ENCODE results near the gene GGCX.
"Not testable (repeated sequence)": the region's sequence is repeated elsewhere in the genome, so short reads cannot be mapped to it uniquely, and the experiment has no call there.

GGCX gene

GRCh38 chr2:85547859-85548607 lies 13.3 kb downstream of the GGCX start:
- no peak overlapping the region for H3K9ac ChIP-seq (ENCODE audit: low read depth, low read length)
- H3K4me1 ChIP-seq (ENCODE audit: control insufficient read depth, insufficient read depth, low read length) = no peaks in the 10 kb centered on the region
- no peaks in the 10 kb centered on the region for H3K9me3 ChIP-seq (ENCODE audit: control insufficient read depth, insufficient read depth, low read length)
- no peaks in the 10 kb centered on the region for H3K27me3 ChIP-seq (ENCODE audit: control insufficient read depth, insufficient read depth, low read length)
- no peak overlapping the region for H3K4me3 ChIP-seq (ENCODE audit: low read depth, low read length)
- peaks cover 71% of the 10 kb centered on the region for H3K36me3 ChIP-seq (ENCODE audit: control insufficient read depth, insufficient read depth, low read length)
- H3K27ac ChIP-seq (ENCODE audit: low read depth, low read length) = no peak overlapping the region

- Histone ChIP-seq H3K9ac (ENCODE audit: low read depth, low read length) (no peak overlapping the region), H3K4me1 (ENCODE audit: control insufficient read depth, insufficient read depth, low read length) (no peaks in the 10 kb centered on the region; the same call in 1 of the 2 replicates), H3K27ac (ENCODE audit: low read depth, low read length) (peak overlapping the region; percentile 21), H3K4me3 (ENCODE audit: low read depth, low read length) (no peak overlapping the region), H3K9me3 (ENCODE audit: control insufficient read depth, insufficient read depth, low read length) (no peaks in the 10 kb centered on the region), H3K27me3 (ENCODE audit: control insufficient read depth, insufficient read depth, low read length) (no peaks in the 10 kb centered on the region), H3K36me3 (ENCODE audit: control insufficient read depth, insufficient read depth, low read length) (peaks cover 71% of the 10 kb centered on the region)
Measured at GRCh38 chr2:85547089-85547858, 14.0 kb downstream of the GGCX start.

GRCh38 chr2:85545780-85546240 lies 15.5 kb downstream of the GGCX start:
- Histone ChIP-seq H3K4me3 (ENCODE audit: low read depth, low read length) (no peak overlapping the region), H3K4me1 (ENCODE audit: control insufficient read depth, insufficient read depth, low read length) (peaks cover 14% of the 10 kb centered on the region; the same call in 1 of the 2 replicates), H3K27me3 (ENCODE audit: control insufficient read depth, insufficient read depth, low read length) (no peaks in the 10 kb centered on the region), H3K9me3 (ENCODE audit: control insufficient read depth, insufficient read depth, low read length) (no peaks in the 10 kb centered on the region), H3K27ac (ENCODE audit: low read depth, low read length) (peak overlapping the region; percentile 43), H3K9ac (ENCODE audit: low read depth, low read length) (no peak overlapping the region), H3K36me3 (ENCODE audit: control insufficient read depth, insufficient read depth, low read length) (peaks cover 73% of the 10 kb centered on the region)

GRCh38 chr2:85544915-85545779 lies 16.1 kb downstream of the GGCX start:
- peaks cover 71% of the 10 kb centered on the region for H3K36me3 ChIP-seq (ENCODE audit: control insufficient read depth, insufficient read depth, low read length)
- peaks cover 14% of the 10 kb centered on the region; the same call in 1 of the 2 replicates for H3K4me1 ChIP-seq (ENCODE audit: control insufficient read depth, insufficient read depth, low read length)
- H3K27ac ChIP-seq (ENCODE audit: low read depth, low read length) = peak overlapping the region; percentile 43

GRCh38 chr2:85544254-85544691 lies 17.0 kb downstream of the GGCX start:
- H3K27ac ChIP-seq (ENCODE audit: low read depth, low read length) = peak overlapping the region; percentile 32
- not testable (repeated sequence) for H3K27me3 ChIP-seq (ENCODE audit: control insufficient read depth, insufficient read depth, low read length); H3K9me3 ChIP-seq (ENCODE audit: control insufficient read depth, insufficient read depth, low read length); H3K9ac ChIP-seq (ENCODE audit: low read depth, low read length); H3K4me3 ChIP-seq (ENCODE audit: low read depth, low read length)
- peaks cover 63% of the 10 kb centered on the region for H3K36me3 ChIP-seq (ENCODE audit: control insufficient read depth, insufficient read depth, low read length)
- peaks cover 14% of the 10 kb centered on the region; the same call in 1 of the 2 replicates for H3K4me1 ChIP-seq (ENCODE audit: control insufficient read depth, insufficient read depth, low read length)

More at GRCh38 chr2:85544915-85545779, 16.1 kb downstream of the GGCX start:
- not testable (repeated sequence) for H3K9me3 ChIP-seq (ENCODE audit: control insufficient read depth, insufficient read depth, low read length); H3K9ac ChIP-seq (ENCODE audit: low read depth, low read length); H3K27me3 ChIP-seq (ENCODE audit: control insufficient read depth, insufficient read depth, low read length); H3K4me3 ChIP-seq (ENCODE audit: low read depth, low read length)

GRCh38 chr2:85542777-85543176 lies 18.5 kb downstream of the GGCX start:
- Histone ChIP-seq H3K4me3 (ENCODE audit: low read depth, low read length) (no peak overlapping the region), H3K4me1 (ENCODE audit: control insufficient read depth, insufficient read depth, low read length) (peaks cover 14% of the 10 kb centered on the region; the same call in 1 of the 2 replicates), H3K27ac (ENCODE audit: low read depth, low read length) (no peak overlapping the region), H3K36me3 (ENCODE audit: control insufficient read depth, insufficient read depth, low read length) (peaks cover 57% of the 10 kb centered on the region), H3K27me3 (ENCODE audit: control insufficient read depth, insufficient read depth, low read length) (no peaks in the 10 kb centered on the region), H3K9me3 (ENCODE audit: control insufficient read depth, insufficient read depth, low read length) (no peaks in the 10 kb centered on the region), H3K9ac (ENCODE audit: low read depth, low read length) (no peak overlapping the region)

GRCh38 chr2:85541753-85542457 lies 19.4 kb downstream of the GGCX start:
- Histone ChIP-seq H3K36me3 (ENCODE audit: control insufficient read depth, insufficient read depth, low read length) (peaks cover 57% of the 10 kb centered on the region), H3K9me3 (ENCODE audit: control insufficient read depth, insufficient read depth, low read length) (no peaks in the 10 kb centered on the region), H3K27me3 (ENCODE audit: control insufficient read depth, insufficient read depth, low read length) (no peaks in the 10 kb centered on the region), H3K9ac (ENCODE audit: low read depth, low read length) (peak overlapping the region; percentile 98; the same call in 1 of the 2 replicates), H3K27ac (ENCODE audit: low read depth, low read length) (peak overlapping the region; percentile 3), H3K4me1 (ENCODE audit: control insufficient read depth, insufficient read depth, low read length) (peaks cover 20% of the 10 kb centered on the region), H3K4me3 (ENCODE audit: low read depth, low read length) (peak overlapping the region; percentile 96)

GRCh38 chr2:85541262-85541661 lies 20.0 kb downstream of the GGCX start:
- Histone ChIP-seq H3K4me1 (ENCODE audit: control insufficient read depth, insufficient read depth, low read length) (peaks cover 23% of the 10 kb centered on the region), H3K9ac (ENCODE audit: low read depth, low read length) (peak overlapping the region; percentile 98; the same call in 1 of the 2 replicates), H3K4me3 (ENCODE audit: low read depth, low read length) (peak overlapping the region; percentile 96), H3K27me3 (ENCODE audit: control insufficient read depth, insufficient read depth, low read length) (no peaks in the 10 kb centered on the region), H3K36me3 (ENCODE audit: control insufficient read depth, insufficient read depth, low read length) (peaks cover 57% of the 10 kb centered on the region), H3K9me3 (ENCODE audit: control insufficient read depth, insufficient read depth, low read length) (no peaks in the 10 kb centered on the region), H3K27ac (ENCODE audit: low read depth, low read length) (peak overlapping the region; percentile 3)

GRCh38 chr2:85540133-85540648 lies 21.1 kb downstream of the GGCX start:
- peak overlapping the region; percentile 100 for H3K27ac ChIP-seq (ENCODE audit: low read depth, low read length)
- peaks cover 48% of the 10 kb centered on the region for H3K36me3 ChIP-seq (ENCODE audit: control insufficient read depth, insufficient read depth, low read length)

More at GRCh38 chr2:85540133-85540648, 21.1 kb downstream of the GGCX start:
- H3K9ac ChIP-seq (ENCODE audit: low read depth, low read length) = peak overlapping the region; percentile 98
- H3K4me3 ChIP-seq (ENCODE audit: low read depth, low read length) = peak overlapping the region; percentile 96
- peaks cover 23% of the 10 kb centered on the region for H3K4me1 ChIP-seq (ENCODE audit: control insufficient read depth, insufficient read depth, low read length)
- H3K9me3 ChIP-seq (ENCODE audit: control insufficient read depth, insufficient read depth, low read length) = no peaks in the 10 kb centered on the region
- no peaks in the 10 kb centered on the region for H3K27me3 ChIP-seq (ENCODE audit: control insufficient read depth, insufficient read depth, low read length)
